GM23338 (cell line): Measurements from ENCODE around the gene TFCP2. TPM values are rescaled to one million over a fixed set of nuclear protein-coding genes. Genes with fewer than 3 reads are reported as not detected.

ENCODE experiments used
- ATAC-seq: fragments of 200-7000 bp; cut with Tn5 transposase; 3 replicates; pipeline ENCODE4 v1.9.1; 2020
- DNase-seq: peaks from one replicate; pipeline ENCODE4 v3.0.0-alpha.2; 2015; ENCODE audit warnings: low spot score
- H2AFZ ChIP-seq: fragments of 200-600 bp; sonication (generic); 2 replicates; pipeline ENCODE4 v1.8.0; 2016; ENCODE audit warnings: antibody characterized with exemption, mild to moderate bottlenecking, moderate library complexity
- H3F3A ChIP-seq: fragments of 200-600 bp; sonication (generic); replicated peaks from 2 replicates; pipeline ENCODE4 v1.8.0; 2017; ENCODE audit warnings: antibody characterized with exemption, mixed run types, low read depth
- H3K27ac ChIP-seq: fragments of 200-600 bp; sonication (generic); 2 replicates; pipeline ENCODE4 v1.6.1; 2016; ENCODE audit warnings: low read depth
- H3K27me3 ChIP-seq: fragments of 200-600 bp; sonication (generic); 2 replicates; pipeline ENCODE4 v1.8.0; 2016; ENCODE audit warnings: mild to moderate bottlenecking, mixed run types, moderate library complexity; ENCODE audit not compliant: insufficient read depth
- H3K36me3 ChIP-seq: fragments of 200-600 bp; sonication (generic); 2 replicates; pipeline ENCODE4 v1.8.0; 2016; ENCODE audit warnings: mild to moderate bottlenecking; ENCODE audit not compliant: insufficient read depth
- H3K4me1 ChIP-seq: fragments of 200-600 bp; sonication (generic); 2 replicates; pipeline ENCODE4 v1.8.0; 2016; ENCODE audit warnings: mild to moderate bottlenecking, moderate library complexity; ENCODE audit not compliant: insufficient read depth
- H3K4me2 ChIP-seq: fragments of 200-600 bp; sonication (generic); 2 replicates; pipeline ENCODE4 v1.7.1; 2017; ENCODE audit warnings: mixed run types
- H3K4me3 ChIP-seq: fragments of 200-600 bp; sonication (generic); 2 replicates; pipeline ENCODE4 v1.6.1; 2016; ENCODE audit warnings: mixed run types
- H3K79me2 ChIP-seq: fragments of 200-600 bp; sonication (generic); replicated peaks from 2 replicates; pipeline ENCODE4 v1.8.0; 2017; ENCODE audit warnings: mild to moderate bottlenecking; ENCODE audit not compliant: insufficient read depth
- H3K9me2 ChIP-seq: fragments of 200-600 bp; sonication (generic); 2 replicates; pipeline ENCODE4 v1.8.0; 2017; ENCODE audit not compliant: insufficient read depth
- H4K20me1 ChIP-seq: fragments of 200-600 bp; sonication (generic); replicated peaks from 2 replicates; pipeline ENCODE4 v1.8.0; 2017; ENCODE audit warnings: mild to moderate bottlenecking; ENCODE audit not compliant: insufficient read depth
- H3K27ac Mint-ChIP-seq: 2 replicates; pipeline ENCODE4 v1.8.0; 2020; ENCODE audit warnings: inconsistent platforms, mild to moderate bottlenecking, moderate library complexity, mixed read lengths
- H3K27me3 Mint-ChIP-seq: 3 replicates; pipeline ENCODE4 v1.8.0; 2022; ENCODE audit warnings: low read depth, mild to moderate bottlenecking, moderate library complexity, mixed read lengths, inconsistent platforms; ENCODE audit not compliant: insufficient read depth, poor library complexity
- H3K36me3 Mint-ChIP-seq: 3 replicates; pipeline ENCODE4 v1.8.0; 2021; ENCODE audit warnings: low read depth, mild to moderate bottlenecking, inconsistent platforms, moderate library complexity, mixed read lengths
- H3K4me1 Mint-ChIP-seq: 3 replicates; pipeline ENCODE4 v1.8.0; 2020; ENCODE audit warnings: mild to moderate bottlenecking, inconsistent platforms, mixed read lengths
- H3K4me3 Mint-ChIP-seq: 3 replicates; pipeline ENCODE4 v1.8.0; 2021; ENCODE audit warnings: moderate library complexity, mild to moderate bottlenecking, inconsistent platforms, mixed read lengths
- H3K9me3 Mint-ChIP-seq: 3 replicates; pipeline ENCODE4 v1.8.0; 2020; ENCODE audit warnings: moderate library complexity, mild to moderate bottlenecking, inconsistent platforms, mixed read lengths
- CREB1 ChIP-seq: fragments of 250-450 bp; sonication (Bioruptor Pico); IDR thresholded peaks from 2 replicates; pipeline ENCODE4 v1.5.0; 2020; ENCODE audit warnings: low read depth, mild to moderate bottlenecking, moderate library complexity
- ETS1 ChIP-seq: IDR thresholded peaks from 2 replicates; pipeline ENCODE4 v1.6.1; 2016; ENCODE audit warnings: antibody characterized with exemption
- EZH2phosphoT487 ChIP-seq: fragments of 200-600 bp; sonication (generic); IDR thresholded peaks from one replicate; pipeline ENCODE4 v1.8.1; 2018; ENCODE audit warnings: antibody characterized with exemption; ENCODE audit not compliant: unreplicated experiment
- JUNB ChIP-seq: IDR thresholded peaks from one replicate; pipeline ENCODE4 v1.6.1; 2016; ENCODE audit warnings: antibody characterized with exemption; ENCODE audit not compliant: unreplicated experiment
- NANOG ChIP-seq: IDR thresholded peaks from 2 replicates; pipeline ENCODE4 v1.6.1; 2016; ENCODE audit warnings: antibody characterized with exemption, borderline replicate concordance
- REST ChIP-seq: IDR thresholded peaks from one replicate; pipeline ENCODE4 v1.6.1; 2018; ENCODE audit warnings: antibody characterized with exemption; ENCODE audit not compliant: unreplicated experiment
- STAT1 ChIP-seq: IDR thresholded peaks from one replicate; pipeline ENCODE4 v1.6.1; 2016; ENCODE audit warnings: antibody characterized with exemption; ENCODE audit not compliant: unreplicated experiment
- ZNF114 ChIP-seq: fragments of 250-450 bp; sonication (Bioruptor Pico); IDR thresholded peaks from 2 replicates; pipeline ENCODE4 v1.5.0; 2020; ENCODE audit warnings: mild to moderate bottlenecking, moderate library complexity
- ZNF331 ChIP-seq: fragments of 250-450 bp; sonication (Bioruptor Pico); IDR thresholded peaks from 2 replicates; pipeline ENCODE4 v1.5.0; 2020; ENCODE audit warnings: low read depth, mild to moderate bottlenecking, moderate library complexity
- polyA plus RNA-seq: library from polyadenylated mRNA; unstranded; fragments of >200 nt; fragmentation: Nextera tagmentation; extraction: Ambion mirVana; gene quantifications from 2 replicates; pipeline ENCODE4 v1.2.1, GENCODE V29; 2016
- total RNA-seq: library from RNA; depleted of rRNA; stranded (reverse); fragments of >200 nt; shearing (Covaris generic); gene quantifications from 2 replicates; pipeline ENCODE4 v1.2.3, GENCODE V29; 2014

The TFCP2 gene
- total and polyA plus RNA-seq, 2 experiments from 2014 or later, result 15.2 to 30.5 TPM

- TF ChIP-seq ETS1 (no peak), ZNF114 (CRISPR knock-in tag) (no peak), NANOG (no peak), EZH2phosphoT487 (no peak), ZNF331 (CRISPR knock-in tag) (no peak), REST (no peak), STAT1 (no peak), JUNB (no peak)
- Histone ChIP-seq H3K27me3 (no peaks in the 10 kb centered on the region), H3K79me2 (peaks cover 99% of the 10 kb centered on the region), H4K20me1 (peaks cover 10% of the 10 kb centered on the region), H3K27ac (no peak overlapping the region), H3K4me2 (no peak overlapping the region; the same call in 1 of the 2 replicates), H3F3A (no peaks in the 10 kb centered on the region), H3K9me2 (no peaks in the 10 kb centered on the region), H3K4me1 (peaks cover 6% of the 10 kb centered on the region), H2AFZ (no peak overlapping the region), H3K4me3 (no peak overlapping the region), H3K36me3 (no peaks in the 10 kb centered on the region)
- H3K27me3 Mint-ChIP-seq, result peaks cover 9% of the 10 kb centered on the region
- H3K9me3 Mint-ChIP-seq, result no peaks in the 10 kb centered on the region
- H3K36me3 Mint-ChIP-seq, result no peaks in the 10 kb centered on the region
- no peak overlapping the region for H3K27ac Mint-ChIP-seq
- peaks cover 11% of the 10 kb centered on the region; the same call in 2 of the 3 replicates for H3K4me1 Mint-ChIP-seq
- ATAC-seq (no peak), DNase-seq (no peak)
- H3K4me3 Mint-ChIP-seq, result no peak overlapping the region
Measured at GRCh38 chr12:51156245-51156765, 16.6 kb downstream of the TFCP2 start.

GRCh38 chr12:51152953-51153352, 20.0 kb downstream of the TFCP2 start:
- no peak overlapping the region for H3K4me3 ChIP-seq
- Mint-ChIP-seq H3K27ac (no peak overlapping the region), H3K27me3 (no peaks in the 10 kb centered on the region), H3K4me3 (no peak overlapping the region), H3K36me3 (no peaks in the 10 kb centered on the region), H3K9me3 (no peaks in the 10 kb centered on the region), H3K4me1 (peaks cover 16% of the 10 kb centered on the region)
- DNase-seq (no peak), ATAC-seq (no peak)
- peaks cover 97% of the 10 kb centered on the region for H3K79me2 ChIP-seq
- no peak overlapping the region for H2AFZ ChIP-seq
- H3K27ac ChIP-seq, result no peak overlapping the region
- no peak overlapping the region for H3K4me2 ChIP-seq
- no peaks in the 10 kb centered on the region for H3F3A ChIP-seq
- H3K27me3 ChIP-seq, result no peaks in the 10 kb centered on the region
- peaks cover 15% of the 10 kb centered on the region for H3K4me1 ChIP-seq
- H3K9me2 ChIP-seq, result no peaks in the 10 kb centered on the region
- no peaks in the 10 kb centered on the region for H3K36me3 ChIP-seq
- H4K20me1 ChIP-seq, result peaks cover 13% of the 10 kb centered on the region
- TF ChIP-seq JUNB, result no peak
- no peak for TF ChIP-seq ETS1
- no peak for TF ChIP-seq REST
- TF ChIP-seq ZNF114 (CRISPR knock-in tag), result no peak
- TF ChIP-seq CREB1, result no peak
- TF ChIP-seq ZNF331 (CRISPR knock-in tag), result no peak
